GM18511 (cell line): ENCODE results near the gene NOS1AP.
"Not testable (repeated sequence)": the region's sequence is repeated elsewhere in the genome, so short reads cannot be mapped to it uniquely, and the experiment has no call there.

Source experiments
- ATAC-seq: cut with Tn5 transposase; IDR thresholded peaks from one replicate; pipeline ENCODE4 v1.9.1; 2021; ENCODE audit warnings: mild to moderate bottlenecking, moderate library complexity; ENCODE audit not compliant: unreplicated experiment

NOS1AP gene

DNA sequence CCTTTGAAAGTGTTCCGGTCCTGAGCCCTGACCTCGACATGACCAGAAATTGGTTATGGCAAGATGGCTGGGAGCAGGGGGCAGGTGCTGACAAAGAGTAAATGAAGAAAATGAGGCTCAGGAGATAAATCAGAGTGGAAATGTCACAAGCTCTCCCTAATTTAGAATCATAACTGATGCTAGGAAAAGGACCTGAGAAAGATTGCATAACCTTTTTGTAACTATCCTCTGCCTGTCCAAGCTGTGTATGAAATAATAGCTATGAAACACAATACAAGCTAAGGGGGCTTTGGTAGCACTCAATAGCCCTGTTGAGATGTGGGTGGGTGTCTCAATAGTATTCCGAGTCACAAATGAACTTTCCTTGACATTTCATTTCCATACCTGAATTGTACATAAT, 12.9 kb upstream of the NOS1AP start:
- no peak for ATAC-seq

DNA sequence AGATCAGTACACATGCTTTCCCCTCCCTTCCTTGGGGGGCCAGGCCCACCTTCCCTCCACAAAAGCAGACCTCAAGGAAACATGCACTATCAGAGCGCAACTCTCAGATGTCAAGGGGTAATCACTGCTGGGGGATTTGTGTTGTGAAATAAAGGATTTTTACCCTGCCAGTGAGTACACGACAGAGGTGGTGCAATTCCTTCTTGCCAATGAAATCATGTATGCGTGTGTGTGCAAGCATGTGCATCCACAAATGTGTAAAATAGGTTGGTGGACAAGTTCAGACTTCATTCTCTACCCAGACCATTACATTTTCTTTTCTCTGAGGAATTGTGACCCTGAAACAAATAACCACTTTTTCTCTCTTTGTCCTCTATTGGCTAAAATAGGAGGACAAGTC, 9.8 kb upstream of the NOS1AP start:
- no peak for ATAC-seq

DNA sequence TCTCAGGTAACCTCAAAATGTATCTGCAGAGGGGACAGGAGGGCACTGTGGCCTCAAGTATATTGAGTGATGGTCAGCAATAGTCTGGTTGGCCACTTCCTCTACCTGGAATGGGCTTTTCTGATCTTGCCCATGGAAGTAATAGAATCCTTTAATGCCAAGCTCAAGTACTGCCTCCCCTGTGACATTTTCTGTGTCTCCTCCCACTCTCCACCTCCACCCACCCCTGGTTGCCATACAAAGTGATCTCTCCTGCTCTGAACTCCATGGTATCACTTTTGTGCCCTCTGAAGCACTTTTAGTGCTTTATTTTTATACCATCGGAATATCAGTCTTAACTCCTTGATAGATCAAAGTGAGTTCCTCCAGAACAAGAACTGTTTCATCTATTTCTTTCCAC, 9.2 kb upstream of the NOS1AP start:
- no peak for ATAC-seq

DNA sequence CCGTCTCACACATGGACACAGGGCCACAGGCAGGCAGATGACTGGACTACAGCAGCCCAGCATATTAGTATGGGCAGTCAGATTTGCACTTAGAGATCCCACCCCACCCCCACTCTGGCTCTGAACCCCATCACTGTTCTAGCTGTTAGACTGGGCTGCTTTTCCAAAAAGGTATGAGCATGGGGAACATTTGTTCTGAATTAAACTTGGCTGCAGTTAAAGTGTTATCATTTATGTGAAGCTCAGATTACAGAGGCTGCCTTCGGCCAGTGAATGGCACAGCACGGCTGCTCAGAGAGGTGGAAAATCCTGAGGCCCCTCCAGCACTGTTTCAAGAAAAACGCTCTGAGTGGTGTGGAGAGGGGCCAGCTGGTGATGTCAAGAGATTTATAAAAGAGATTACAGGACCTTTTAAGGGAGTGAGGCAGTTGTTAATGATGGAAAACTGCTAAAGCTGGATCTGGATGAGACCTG, 6.9 kb upstream of the NOS1AP start:
- ATAC-seq: no peak

DNA sequence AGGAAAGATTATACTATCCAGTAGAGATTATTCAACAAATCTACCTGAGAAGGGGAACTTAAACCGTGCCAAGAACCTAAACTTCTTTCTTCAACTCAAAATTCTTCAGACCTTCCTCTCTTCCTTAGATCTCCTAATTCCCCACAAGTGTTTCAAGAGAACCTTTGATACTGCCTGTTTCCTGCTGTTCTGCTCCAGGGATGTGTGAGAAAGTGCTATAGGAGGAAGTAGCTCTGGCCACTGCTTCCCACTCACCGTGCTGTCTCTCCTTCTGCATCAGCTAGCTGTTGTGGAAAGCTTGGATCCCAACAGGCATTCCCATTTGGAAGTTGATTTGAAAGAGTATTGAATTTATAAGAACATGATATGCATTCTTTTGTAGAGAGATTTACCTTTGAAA, 4.5 kb upstream of the NOS1AP start:
- no peak for ATAC-seq

DNA sequence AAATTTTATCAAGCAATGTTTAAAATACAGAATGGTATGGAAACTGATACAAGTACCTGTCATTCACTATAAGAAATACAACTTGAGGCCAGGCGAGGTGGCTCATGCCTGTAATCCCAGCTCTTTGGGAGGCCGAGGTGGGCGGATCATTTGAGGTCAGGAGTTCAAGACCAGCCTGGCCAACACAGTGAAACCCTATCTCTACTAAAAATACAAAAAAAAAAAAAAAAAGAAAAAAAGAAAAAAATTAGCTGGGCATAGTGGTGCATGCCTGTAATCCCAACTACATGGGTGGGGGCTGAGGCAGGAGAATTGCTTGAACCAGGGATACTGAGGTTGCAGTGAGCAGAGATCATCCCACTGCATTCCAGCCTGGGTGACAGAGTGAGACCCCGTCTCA, 2.7 kb upstream of the NOS1AP start:
- ATAC-seq: not testable (repeated sequence)

DNA sequence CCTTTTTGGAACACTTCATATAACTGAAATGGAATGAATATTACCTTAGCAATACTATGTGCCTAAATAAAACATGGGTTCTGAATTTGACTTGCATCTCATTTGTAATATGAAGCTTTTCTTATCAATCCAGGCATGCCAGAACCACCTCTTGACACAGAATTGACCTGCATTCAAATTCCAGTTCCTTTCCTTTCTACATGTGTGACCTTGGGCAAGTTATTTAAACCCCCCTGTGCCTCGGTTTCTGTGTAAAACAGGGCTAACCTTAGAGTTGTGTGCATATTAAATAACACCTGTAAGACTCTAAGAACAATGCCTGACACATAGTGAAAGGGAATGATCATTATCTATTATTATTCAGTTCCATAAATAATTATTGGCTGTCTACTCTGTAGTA, 2.0 kb upstream of the NOS1AP start:
- no peak for ATAC-seq

DNA sequence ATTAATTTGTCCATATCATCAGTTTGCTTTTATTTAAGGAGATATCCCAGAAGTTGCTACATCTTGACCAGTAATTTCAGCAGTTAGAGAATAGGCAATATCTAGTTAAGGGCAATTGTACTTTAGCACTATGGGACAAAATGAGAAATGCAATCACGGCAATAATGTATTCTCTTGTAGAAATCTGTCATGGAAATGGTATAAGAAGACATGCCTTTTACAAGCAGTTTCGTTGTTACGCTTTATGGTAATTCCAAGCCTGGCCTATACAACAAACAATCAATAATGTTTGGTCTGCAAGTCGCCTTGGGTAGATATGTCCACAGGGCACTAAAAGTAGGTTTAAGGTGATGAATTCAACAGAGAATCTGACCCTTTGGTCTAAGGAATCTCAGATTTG, 1.2 kb upstream of the NOS1AP start:
- ATAC-seq: no peak

DNA sequence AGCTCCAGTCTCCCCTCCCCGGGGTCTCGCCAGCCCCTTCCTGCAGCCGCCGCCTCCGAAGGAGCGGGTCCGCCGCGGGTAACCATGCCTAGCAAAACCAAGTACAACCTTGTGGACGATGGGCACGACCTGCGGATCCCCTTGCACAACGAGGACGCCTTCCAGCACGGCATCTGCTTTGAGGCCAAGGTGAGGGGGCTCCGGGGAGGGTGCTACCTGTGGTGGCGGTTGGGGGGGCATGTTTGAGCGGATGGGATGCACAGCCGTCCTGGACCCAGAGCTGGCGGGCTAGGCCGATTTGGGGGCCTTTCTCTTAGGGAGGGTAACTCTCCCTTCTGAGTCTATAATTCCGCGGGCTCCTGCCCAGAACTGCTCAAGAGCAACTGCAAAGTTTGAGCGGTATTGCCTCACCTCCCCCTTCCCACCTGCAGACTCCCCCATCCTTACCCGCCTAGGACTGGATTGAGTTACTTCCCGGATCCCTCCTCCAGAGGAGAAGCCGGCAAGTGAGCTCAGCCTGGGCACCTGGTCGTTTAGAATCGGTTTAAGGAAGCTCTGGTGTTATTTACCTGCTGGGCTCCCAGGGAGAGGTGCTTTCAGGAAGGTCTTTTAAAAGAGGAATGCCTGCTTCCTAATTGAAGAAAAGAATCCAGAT, 730 bp downstream of the NOS1AP start:
- peak; percentile 20 for ATAC-seq

DNA sequence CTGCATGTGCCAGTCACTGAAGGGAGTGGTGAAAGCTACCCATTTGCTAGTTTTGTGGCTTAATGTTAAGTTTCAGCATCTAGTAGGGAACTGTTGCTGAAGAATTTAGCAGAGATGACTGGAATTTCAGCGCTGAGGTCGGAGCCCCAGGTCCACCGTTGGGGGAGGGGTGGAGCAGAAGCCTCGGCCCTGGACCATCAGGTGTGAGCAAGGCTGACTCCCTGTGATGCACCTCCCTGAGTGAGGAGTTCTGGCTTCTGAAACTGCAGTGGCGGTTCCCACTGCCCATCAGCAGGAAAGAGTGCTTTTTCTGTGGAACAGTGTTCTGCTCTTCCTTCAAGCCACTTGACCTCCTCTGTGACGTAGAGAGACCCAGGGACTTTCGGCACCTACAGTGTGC, 1.3 kb downstream of the NOS1AP start:
- ATAC-seq: no peak

DNA sequence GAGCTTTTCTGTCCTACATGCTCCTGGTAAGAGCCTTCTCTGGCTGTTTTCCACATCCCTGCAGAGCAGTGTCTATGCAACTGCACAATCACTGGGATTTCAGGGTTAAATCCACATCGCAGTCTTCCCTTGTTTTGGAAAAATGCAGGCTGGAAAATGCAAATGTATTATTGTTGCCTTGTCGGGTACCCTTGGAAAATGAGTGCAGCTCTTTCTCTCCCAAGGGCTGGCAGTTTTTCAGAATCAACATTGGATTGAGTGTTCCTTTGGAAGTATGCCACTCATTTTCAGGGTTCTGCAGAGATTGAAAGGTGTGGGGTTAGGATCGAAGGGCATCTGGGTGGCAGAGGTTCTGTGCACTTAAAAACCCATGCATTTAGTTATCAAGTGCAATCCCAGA, 3.2 kb downstream of the NOS1AP start:
- ATAC-seq: no peak

DNA sequence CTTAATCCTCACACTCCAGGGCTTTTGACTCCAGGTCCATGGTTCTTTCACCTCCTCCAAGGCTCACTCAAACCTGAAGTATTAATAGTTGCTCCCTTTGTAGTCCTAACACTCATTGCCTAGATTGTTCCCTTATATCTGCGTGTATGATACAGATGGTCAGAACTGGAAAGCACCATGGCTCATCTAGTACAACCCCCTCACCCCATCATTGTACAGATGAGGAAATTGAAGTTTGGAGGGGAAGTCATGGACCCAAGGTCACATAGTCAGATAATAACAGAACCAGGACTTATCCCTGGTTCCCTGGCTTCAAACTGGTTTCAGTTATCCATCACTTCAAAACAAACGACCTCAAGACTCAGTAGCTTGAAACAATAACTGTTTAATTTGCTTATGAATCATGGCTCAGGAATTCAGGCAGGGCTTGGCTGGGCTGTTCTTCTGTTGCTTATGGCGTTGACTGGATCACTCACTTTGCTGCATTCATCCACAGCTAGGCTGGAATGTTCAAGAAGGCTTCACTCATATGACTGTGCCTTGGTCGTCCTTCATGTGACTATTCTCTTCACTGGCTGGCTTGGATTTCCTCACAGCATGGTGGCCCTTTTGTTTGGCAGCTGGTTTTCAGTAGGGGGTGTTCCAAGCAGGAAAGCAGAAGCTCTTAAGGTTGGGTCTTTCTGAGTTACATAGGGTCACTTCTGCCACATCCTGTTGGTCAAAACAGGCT, 5.0 kb downstream of the NOS1AP start:
- ATAC-seq: no peak

DNA sequence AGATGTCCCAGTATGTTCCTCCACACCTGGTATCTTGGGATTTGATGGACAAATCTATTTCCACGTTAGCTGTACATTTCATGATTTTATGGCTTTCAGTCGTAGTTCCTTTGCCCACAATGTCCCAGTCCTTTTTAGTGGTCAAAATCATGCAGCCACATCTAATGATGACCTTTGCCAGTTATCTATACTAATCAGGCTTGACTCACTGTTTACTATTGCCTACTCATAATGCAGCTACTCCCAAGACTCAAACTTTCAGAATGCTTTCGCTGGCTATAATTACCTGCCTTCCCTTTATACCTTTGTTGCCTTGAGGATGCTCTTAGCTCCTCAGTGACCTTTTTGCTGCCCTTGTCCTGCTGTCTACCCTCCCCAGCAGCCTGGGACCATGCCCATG, 6.4 kb downstream of the NOS1AP start:
- ATAC-seq: no peak

DNA sequence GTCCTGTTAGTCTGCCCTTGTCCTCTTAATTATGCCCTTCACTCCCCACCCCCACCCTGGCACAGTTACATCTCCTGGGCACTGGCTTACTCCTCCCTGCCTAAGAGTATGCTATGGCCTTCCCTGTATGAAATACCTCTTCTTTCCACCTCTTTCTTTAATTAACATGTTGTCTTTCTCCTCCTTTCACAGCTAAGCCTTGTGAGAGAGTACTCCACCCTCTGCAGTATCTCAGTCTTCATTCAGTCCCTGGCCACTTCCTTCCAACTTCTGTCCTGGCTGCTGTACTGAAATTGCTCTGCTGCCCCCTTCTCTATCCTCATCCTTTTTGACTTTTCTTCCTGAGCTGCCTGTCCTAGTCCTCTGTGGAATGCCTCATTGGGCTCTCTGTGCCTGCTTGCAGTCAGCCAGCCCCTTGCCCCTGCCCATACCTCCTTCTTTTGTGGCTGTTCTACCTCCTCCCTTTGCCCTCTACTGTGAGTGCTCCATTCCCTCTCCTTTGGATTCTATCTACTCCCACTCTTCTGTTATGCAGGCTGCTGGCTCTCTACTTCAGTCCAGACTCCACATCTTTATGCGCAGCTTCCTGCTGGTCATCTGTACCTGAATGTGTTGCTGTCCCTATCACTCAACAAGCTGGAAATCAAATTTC, 8.3 kb downstream of the NOS1AP start:
- no peak for ATAC-seq

DNA sequence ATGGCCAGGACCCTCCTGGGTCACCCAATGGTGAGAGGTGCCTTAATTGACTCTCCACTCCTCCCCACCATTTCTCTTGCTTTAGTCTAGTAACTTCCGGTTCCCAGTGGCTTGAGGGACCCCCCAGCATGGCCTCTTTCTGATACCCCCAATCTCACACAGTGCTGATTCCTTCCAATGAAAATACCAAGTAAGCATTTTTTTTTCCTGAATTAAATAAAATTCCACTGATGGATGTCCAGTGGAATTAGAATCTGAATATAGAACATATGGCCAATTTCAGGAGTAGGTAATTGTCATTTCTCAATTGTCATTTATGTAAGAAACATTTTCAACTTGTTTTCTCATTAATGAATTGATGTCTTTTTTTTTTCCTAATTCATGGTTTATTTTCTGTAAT, 9.5 kb downstream of the NOS1AP start:
- ATAC-seq: no peak

DNA sequence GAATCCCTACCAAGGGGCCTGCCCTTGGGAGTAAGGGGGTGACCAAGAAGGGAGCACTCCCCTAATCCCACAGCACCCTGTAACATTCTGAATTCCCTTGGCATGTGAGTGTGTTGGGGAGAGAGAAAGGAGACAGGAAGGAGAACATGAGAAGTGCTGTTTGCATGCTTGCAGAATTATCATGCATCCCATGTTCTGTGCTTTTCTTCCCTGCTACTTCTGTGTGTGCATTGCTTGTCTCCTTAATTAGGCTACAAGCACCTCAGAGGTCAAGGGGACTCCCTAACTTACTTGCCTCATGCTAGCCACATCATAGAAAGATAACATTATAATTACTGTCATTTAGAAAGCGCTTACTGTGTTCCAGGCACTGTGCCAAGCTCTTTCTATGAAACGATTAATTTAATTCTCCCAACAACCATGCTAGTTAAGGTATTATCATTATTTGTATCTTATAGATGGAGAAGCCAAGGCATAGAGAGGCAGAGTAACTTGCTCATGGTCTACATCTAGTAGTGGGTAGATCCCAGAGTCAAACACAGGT, 11.1 kb downstream of the NOS1AP start:
- ATAC-seq: no peak

DNA sequence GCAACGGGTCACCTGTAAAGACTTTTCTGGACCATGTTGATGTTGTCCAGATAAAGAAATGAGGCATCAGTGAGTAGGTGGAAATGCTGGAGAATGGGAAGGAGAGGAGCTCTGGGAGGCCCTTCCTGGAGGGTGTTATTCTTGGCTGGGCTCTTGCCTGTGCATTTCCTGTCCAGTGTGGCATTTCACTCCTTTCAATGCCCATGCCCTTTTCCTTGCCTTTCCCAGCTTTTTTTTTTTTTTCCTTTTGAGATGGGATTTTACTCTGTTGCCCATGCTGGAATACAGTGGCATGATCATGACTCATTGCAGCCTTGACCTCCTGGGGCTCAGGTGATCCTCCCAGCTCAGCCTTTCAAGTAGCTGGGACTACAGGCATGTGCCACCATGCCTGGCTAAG, 11.8 kb downstream of the NOS1AP start:
- ATAC-seq: no peak

DNA sequence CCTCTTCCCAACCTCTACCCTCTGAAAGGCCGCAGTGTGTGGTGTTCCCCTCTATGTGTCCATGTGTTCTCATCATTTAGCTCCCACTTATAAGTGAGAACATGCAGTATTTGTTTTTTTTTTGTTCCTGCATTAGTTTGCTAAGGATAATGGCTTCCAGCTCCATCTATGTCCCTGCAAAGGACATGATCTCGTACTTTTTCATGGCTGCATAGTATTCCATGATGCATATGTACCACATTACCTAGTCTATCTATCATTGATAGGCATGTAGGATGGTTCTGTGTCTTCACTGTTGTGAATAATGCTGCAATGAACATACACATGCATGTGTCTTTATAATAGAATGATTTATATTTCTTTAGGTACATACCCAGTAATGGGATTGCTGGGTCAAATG, 12.6 kb downstream of the NOS1AP start:
- ATAC-seq: not testable (repeated sequence)

DNA sequence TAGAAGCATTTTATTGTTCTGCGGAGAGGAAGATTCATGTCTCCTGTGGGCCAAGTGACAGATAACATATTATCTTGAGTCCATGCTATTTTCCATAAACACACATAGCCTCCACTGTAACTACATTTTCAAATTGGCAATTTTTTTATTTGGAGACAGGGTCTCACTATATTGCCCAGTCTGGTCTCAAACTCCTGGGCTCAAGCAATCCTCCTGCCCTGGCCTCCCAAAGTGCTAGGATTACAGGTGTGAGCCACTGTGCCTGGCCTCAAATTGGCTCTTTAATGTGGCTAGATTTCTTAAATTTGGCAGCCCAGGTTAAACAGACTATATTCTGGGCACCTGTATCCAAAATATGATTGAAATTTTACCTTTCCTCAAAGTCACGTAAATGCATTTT, 13.8 kb downstream of the NOS1AP start:
- no peak for ATAC-seq

DNA sequence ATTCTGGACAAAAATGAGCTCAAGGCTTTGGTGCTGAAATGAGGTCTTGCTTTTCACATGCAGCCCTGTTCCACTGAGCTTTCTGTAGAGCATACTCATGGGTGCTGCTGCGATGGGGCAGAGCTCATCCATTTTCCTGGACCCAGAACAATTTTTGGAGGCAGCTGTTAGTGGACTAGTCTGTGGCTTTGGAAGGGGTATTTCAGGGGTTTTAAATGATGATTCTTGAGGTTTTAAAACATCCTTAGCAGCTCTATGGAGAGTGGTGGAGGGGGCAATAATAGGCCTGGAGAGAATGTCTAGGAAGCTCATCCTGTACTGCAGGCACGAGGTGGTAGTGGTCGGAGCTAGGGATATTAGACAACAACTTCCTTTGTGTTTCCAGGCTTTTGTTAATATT, 16.5 kb downstream of the NOS1AP start:
- ATAC-seq: no peak

DNA sequence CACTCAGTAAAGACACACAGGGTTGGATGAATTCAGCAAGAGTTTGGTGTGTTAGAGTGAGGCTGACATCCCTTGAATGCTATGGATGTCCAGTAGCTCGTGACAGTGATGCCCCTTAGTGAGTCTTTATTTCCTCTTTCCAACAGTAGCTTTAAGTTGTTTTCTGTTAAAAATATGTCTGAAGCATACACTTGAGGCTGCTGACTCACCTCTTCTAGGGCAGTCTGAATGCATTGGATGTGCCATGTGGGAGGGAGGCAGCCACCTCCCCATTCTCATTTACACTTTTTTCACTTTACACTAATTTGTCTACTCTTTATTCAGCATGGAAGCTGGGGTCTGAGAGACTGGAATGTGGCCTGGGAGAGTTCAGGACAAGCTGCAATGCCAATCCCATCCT, 17.6 kb downstream of the NOS1AP start:
- ATAC-seq: no peak

DNA sequence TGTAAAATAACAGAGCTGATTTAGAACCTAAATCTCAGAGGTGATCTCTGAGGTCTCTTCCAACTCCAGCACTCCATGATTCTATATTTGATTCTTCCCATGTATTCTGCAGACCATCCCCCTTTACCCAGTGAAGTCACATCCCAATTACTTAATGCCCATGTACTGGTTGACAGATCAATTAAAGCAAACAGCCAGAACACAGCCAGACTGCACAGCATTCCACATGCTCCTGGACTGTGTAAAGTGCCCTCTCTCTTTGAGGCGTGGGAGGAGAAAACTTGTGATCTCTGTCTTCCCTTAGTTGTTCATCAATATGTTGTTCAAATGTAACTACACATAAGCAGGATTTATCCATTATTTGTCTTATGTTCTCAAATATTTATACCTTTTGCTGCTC, 18.1 kb downstream of the NOS1AP start:
- no peak for ATAC-seq
